GM12892 (cell line): ENCODE measurements around the gene C2orf72.

Experiments used
- POLR2A ChIP-seq: IDR thresholded peaks from 2 replicates; pipeline ENCODE4 v1.6.1; 2011; ENCODE audit warnings: low read depth, low read length, control low read depth
- POLR2AphosphoS5 ChIP-seq: IDR thresholded peaks from 2 replicates; pipeline ENCODE4 v1.6.1; 2011; ENCODE audit warnings: low read depth, low read length, control low read depth
- TAF1 ChIP-seq: IDR thresholded peaks from 2 replicates; pipeline ENCODE4 v1.6.1; 2011; ENCODE audit warnings: low read depth, mild to moderate bottlenecking, control low read depth, low read length, borderline replicate concordance

DNA sequence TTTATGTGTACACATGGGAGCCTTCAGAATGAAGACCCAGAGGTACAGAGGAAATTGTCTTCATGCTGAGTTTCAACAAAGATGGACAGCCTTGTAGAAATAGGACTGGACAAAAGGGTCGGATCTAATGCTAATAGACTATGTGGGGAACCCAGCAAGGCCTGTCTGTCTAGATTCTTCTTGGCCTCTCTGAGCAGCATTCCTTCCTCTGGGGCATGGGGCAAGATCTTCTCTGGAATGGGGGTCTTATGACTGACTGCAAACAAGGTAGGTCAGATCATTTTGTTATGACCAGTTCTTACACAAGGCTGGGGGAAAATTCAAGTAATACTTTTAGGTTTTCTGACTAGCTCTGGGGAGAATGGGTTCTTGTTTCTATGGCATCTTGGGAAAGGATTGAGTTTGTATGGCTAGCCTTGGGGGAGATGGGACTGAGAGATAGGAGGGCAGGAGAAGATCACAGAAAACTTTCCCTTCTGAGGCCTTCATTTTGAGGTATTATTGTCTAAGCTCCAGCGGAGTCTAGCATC is 27.1 kb upstream of the C2orf72 start:
- TF ChIP-seq POLR2A (no peak), TAF1 (no peak), POLR2AphosphoS5 (no peak)
